Stimulated activated CD8-positive, alpha-beta memory T cell treated with anti-CD3 and anti-CD28 coated beads, Interleukin-7, amount 100 ng/mL, for 4 hours (primary cell): ENCODE results near the gene NAV1.
"Not testable (repeated sequence)": the region's sequence is repeated elsewhere in the genome, so short reads cannot be mapped to it uniquely, and the experiment has no call there.

ENCODE experiments used
- DNase-seq, 2 donors: peaks; one replicate each; pipeline ENCODE4 v3.0.0-alpha.2; 2020; ENCODE audit warnings: low read depth in 2 of 2

The NAV1 gene

GRCh38 chr1:201538612-201539551 lies at the start of gene NAV1:
TSS of gene NAV1 (plus strand) at chr1:201539127. CDS start at chr1:201622885, 83,758 bp downstream.
- DNase-seq, result no peak

- no peak for DNase-seq
Measured at GRCh38 chr1:201489643-201490261, 49.2 kb upstream of the NAV1 start.

GRCh38 chr1:201490708-201491131 lies 48.2 kb upstream of the NAV1 start:
- no peak for DNase-seq

- DNase-seq, result no peak
Measured at GRCh38 chr1:201491896-201492511, 46.9 kb upstream of the NAV1 start.

- DNase-seq, result not testable (repeated sequence)
Measured at GRCh38 chr1:201493026-201493656, 45.8 kb upstream of the NAV1 start.

- no peak for DNase-seq
Measured at GRCh38 chr1:201493757-201494617, 44.9 kb upstream of the NAV1 start.

- no peak for DNase-seq
Measured at GRCh38 chr1:201495551-201496295, 43.2 kb upstream of the NAV1 start.

- no peak for DNase-seq
Measured at GRCh38 chr1:201496296-201496690, 42.6 kb upstream of the NAV1 start.

GRCh38 chr1:201497935-201498509 lies 40.9 kb upstream of the NAV1 start:
- DNase-seq, result no peak

- no peak for DNase-seq
Measured at GRCh38 chr1:201498621-201499020, 40.3 kb upstream of the NAV1 start.

GRCh38 chr1:201499191-201499590 lies 39.7 kb upstream of the NAV1 start:
- no peak for DNase-seq

- no peak for DNase-seq
Measured at GRCh38 chr1:201499795-201500669, 38.9 kb upstream of the NAV1 start.

- no peak for DNase-seq
Measured at GRCh38 chr1:201500670-201501120, 38.2 kb upstream of the NAV1 start.

- no peak for DNase-seq
Measured at GRCh38 chr1:201501144-201501543, 37.8 kb upstream of the NAV1 start.

- no peak for DNase-seq
Measured at GRCh38 chr1:201501812-201502510, 37.0 kb upstream of the NAV1 start.

- DNase-seq, result no peak
Measured at GRCh38 chr1:201502511-201502857, 36.4 kb upstream of the NAV1 start.

GRCh38 chr1:201503397-201504176 lies 35.3 kb upstream of the NAV1 start:
- DNase-seq, result no peak

GRCh38 chr1:201504179-201504631 lies 34.7 kb upstream of the NAV1 start:
- DNase-seq, result no peak
